Ishikawa (cell line): ENCODE measurements around the gene ITIH2.
A peak's percentile ranks its signal among the peaks of the same experiment; 100 is the strongest.

ENCODE experiments used
- CEBPB ChIP-seq: IDR thresholded peaks from 2 replicates; pipeline ENCODE4 v1.6.1; 2012
- CREB1 ChIP-seq: IDR thresholded peaks from 2 replicates; pipeline ENCODE4 v1.6.1; 2012; ENCODE audit warnings: low read depth
- EGR1 ChIP-seq: IDR thresholded peaks from 2 replicates; pipeline ENCODE4 v1.6.1; 2012
- EP300 ChIP-seq: IDR thresholded peaks from 2 replicates; pipeline ENCODE4 v1.6.1; 2012; ENCODE audit warnings: borderline replicate concordance
- FOXM1 ChIP-seq: IDR thresholded peaks from 2 replicates; pipeline ENCODE4 v1.6.1; 2012; ENCODE audit warnings: low read depth, borderline replicate concordance
- NFIC ChIP-seq: IDR thresholded peaks from 2 replicates; pipeline ENCODE4 v1.6.1; 2012
- RAD21 ChIP-seq: IDR thresholded peaks from 2 replicates; pipeline ENCODE4 v1.6.1; 2012; ENCODE audit warnings: low read depth
- TAF1 ChIP-seq: IDR thresholded peaks from 2 replicates; pipeline ENCODE4 v1.6.1; 2012; ENCODE audit warnings: low read depth, mild to moderate bottlenecking
- TCF12 ChIP-seq: IDR thresholded peaks from 2 replicates; pipeline ENCODE4 v1.6.1; 2012; ENCODE audit warnings: low read depth
- TEAD4 ChIP-seq: IDR thresholded peaks from 2 replicates; pipeline ENCODE4 v1.6.1; 2012
- YY1 ChIP-seq: IDR thresholded peaks from 2 replicates; pipeline ENCODE4 v1.6.1; 2012; ENCODE audit warnings: low read depth
- ZBTB7A ChIP-seq: IDR thresholded peaks from 2 replicates; pipeline ENCODE4 v1.6.1; 2012; ENCODE audit warnings: low read depth
- TF ChIP-seq, protein P1 (sequence below): IDR thresholded peaks from 2 replicates; pipeline ENCODE4 v1.6.1; 2012; ENCODE audit warnings: low read depth, mild to moderate bottlenecking
- TF ChIP-seq, protein P2 (sequence below): IDR thresholded peaks from 2 replicates; pipeline ENCODE4 v1.6.1; 2012
- TF ChIP-seq, protein P3 (sequence below): IDR thresholded peaks from 2 replicates; pipeline ENCODE4 v1.6.1; 2012

The ITIH2 gene

DNA sequence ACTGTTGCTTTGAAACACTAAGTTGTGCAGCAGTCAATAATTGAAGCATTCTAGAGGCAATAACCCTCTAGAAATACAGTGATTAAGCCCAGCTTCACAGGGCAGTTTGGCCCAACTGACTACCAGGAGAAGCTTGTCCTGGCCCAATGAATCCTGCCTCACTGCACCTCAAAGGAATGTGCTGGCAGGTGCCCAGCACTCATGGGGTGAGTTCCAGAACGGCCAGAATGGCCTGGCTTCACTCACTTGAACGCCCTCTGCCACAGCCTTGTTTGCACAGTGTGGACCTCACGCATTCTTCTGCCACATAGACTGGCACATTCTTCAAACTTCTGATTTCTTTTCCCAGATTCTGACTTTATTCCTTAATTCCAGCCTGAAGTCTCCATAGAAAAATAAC, 6.6 kb upstream of the ITIH2 start:
- TF ChIP-seq CEBPB (no peak), EP300 (peak; percentile 67), TEAD4 (peak; percentile 91), CREB1 (no peak), EGR1 (no peak), FOXM1 (no peak), ZBTB7A (no peak), RAD21 (no peak), TAF1 (no peak), YY1 (peak; percentile 47; the same call in 1 of the 2 replicates), TCF12 (peak; percentile 63), NFIC (peak; percentile 92)
- TF ChIP-seq, protein P1, sequence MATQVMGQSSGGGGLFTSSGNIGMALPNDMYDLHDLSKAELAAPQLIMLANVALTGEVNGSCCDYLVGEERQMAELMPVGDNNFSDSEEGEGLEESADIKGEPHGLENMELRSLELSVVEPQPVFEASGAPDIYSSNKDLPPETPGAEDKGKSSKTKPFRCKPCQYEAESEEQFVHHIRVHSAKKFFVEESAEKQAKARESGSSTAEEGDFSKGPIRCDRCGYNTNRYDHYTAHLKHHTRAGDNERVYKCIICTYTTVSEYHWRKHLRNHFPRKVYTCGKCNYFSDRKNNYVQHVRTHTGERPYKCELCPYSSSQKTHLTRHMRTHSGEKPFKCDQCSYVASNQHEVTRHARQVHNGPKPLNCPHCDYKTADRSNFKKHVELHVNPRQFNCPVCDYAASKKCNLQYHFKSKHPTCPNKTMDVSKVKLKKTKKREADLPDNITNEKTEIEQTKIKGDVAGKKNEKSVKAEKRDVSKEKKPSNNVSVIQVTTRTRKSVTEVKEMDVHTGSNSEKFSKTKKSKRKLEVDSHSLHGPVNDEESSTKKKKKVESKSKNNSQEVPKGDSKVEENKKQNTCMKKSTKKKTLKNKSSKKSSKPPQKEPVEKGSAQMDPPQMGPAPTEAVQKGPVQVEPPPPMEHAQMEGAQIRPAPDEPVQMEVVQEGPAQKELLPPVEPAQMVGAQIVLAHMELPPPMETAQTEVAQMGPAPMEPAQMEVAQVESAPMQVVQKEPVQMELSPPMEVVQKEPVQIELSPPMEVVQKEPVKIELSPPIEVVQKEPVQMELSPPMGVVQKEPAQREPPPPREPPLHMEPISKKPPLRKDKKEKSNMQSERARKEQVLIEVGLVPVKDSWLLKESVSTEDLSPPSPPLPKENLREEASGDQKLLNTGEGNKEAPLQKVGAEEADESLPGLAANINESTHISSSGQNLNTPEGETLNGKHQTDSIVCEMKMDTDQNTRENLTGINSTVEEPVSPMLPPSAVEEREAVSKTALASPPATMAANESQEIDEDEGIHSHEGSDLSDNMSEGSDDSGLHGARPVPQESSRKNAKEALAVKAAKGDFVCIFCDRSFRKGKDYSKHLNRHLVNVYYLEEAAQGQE: no peak
- TF ChIP-seq, protein P2, sequence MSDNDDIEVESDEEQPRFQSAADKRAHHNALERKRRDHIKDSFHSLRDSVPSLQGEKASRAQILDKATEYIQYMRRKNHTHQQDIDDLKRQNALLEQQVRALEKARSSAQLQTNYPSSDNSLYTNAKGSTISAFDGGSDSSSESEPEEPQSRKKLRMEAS: peak; percentile 82

DNA sequence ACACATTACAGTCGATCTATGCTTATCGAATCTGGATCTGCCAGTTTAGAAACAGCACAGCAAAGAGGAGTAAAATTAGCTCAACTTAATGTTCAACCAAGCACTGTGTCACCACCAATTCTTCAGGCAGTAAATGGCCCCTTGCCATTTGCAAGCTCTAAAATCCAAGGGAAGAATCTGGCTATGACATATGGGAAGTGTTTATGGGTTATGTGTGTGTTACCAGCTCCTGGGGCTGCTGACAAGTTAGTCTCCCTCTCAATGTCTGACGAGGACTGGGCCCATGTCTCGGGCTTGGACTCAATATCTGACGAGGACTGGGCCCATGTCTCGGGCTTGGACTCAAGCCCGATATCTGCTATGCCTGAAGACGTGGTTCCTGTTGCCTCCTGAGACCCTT, 5.7 kb upstream of the ITIH2 start:
- TF ChIP-seq TEAD4 (no peak), TCF12 (no peak), YY1 (no peak), EGR1 (no peak), TAF1 (no peak), EP300 (no peak), RAD21 (no peak), CEBPB (no peak), NFIC (no peak)
- TF ChIP-seq, protein P1: no peak
- TF ChIP-seq, protein P3, sequence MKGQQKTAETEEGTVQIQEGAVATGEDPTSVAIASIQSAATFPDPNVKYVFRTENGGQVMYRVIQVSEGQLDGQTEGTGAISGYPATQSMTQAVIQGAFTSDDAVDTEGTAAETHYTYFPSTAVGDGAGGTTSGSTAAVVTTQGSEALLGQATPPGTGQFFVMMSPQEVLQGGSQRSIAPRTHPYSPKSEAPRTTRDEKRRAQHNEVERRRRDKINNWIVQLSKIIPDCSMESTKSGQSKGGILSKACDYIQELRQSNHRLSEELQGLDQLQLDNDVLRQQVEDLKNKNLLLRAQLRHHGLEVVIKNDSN: no peak

DNA sequence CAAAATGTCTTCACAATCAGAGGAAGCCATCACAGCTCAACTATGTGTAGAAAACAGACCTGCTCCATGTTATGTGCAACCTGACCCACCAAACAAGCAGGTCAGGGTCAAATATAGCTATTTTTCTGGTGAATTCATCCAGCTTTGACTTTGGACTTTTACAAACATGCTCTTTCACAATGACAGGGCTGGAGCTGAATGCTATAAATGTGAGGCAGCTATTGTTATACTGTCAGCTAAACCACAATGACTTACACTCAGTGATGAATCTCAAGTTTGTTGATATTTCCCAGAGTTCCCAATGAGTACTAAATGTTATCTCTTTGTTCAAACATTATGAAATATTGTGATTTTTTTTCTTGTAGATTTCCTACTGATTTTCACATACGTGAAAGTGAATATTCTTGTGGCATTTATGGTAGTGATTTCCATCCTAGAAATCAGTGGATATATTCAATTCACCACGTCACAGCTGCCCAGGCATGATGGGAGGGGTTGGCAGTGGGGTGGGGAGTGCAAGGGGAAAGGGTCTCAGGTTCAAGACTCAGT, 2.5 kb upstream of the ITIH2 start:
- TF ChIP-seq, protein P2: no peak
- TF ChIP-seq TEAD4: 0 out of 2 replicates have a peak, but pooled peaks have one; percentile 5

DNA sequence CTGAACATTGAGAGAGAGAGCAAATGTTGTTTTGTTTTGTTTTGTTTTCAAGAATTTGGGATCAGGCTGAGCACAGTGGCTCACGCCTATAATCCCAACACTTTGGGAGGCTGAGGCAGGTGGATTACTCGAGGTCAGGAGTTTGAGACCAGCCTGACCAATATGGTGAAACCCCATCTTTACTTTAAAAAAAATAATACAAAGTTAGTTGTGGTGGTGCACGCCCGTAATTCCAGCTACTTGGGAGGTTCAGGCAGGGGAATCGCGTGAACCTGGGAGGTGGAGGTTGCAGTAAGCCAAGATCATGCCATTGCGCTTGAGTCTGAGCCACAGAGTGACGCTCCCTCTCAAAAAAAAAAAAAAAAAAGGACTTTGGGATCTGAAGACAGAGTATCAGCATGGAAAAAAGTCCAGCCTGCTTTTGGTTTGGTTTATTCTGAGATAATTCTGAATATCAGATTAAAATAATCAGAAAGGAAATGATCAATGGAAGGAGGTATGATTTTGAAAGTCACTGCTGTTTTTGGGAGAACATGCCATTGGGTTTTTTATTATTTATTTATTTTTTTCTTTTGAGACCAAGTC, 1.9 kb upstream of the ITIH2 start:
- no peak for TF ChIP-seq CREB1
- TF ChIP-seq EGR1: no peak
- no peak for TF ChIP-seq TCF12
- TF ChIP-seq CEBPB: no peak

DNA sequence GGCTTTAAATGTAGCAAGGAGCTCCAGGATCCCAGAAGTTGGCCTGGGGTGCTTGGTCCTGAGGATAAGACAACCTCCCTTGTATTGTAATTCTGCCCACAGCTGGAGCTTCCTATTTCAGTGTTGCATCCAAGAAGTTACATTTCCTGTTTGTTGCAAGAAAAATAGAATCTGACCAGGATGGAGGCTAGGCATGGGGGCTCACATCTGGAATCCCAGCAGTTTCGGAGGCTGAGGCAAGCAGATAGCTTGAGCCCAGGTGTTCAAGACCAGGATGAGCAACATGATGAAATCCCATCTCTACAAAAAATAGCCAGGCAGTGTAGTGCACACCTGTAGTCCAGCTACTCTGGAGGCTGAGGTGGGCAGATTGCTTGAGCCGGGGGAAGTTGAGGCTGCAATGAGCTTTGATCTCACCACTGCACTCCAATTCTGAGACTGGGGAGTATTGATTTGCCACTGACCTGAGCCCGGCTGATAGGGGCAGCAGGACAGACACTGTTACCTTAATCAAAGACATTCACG, 766 bp upstream of the ITIH2 start:
- TF ChIP-seq CREB1 (no peak), EGR1 (no peak), ZBTB7A (no peak)

DNA sequence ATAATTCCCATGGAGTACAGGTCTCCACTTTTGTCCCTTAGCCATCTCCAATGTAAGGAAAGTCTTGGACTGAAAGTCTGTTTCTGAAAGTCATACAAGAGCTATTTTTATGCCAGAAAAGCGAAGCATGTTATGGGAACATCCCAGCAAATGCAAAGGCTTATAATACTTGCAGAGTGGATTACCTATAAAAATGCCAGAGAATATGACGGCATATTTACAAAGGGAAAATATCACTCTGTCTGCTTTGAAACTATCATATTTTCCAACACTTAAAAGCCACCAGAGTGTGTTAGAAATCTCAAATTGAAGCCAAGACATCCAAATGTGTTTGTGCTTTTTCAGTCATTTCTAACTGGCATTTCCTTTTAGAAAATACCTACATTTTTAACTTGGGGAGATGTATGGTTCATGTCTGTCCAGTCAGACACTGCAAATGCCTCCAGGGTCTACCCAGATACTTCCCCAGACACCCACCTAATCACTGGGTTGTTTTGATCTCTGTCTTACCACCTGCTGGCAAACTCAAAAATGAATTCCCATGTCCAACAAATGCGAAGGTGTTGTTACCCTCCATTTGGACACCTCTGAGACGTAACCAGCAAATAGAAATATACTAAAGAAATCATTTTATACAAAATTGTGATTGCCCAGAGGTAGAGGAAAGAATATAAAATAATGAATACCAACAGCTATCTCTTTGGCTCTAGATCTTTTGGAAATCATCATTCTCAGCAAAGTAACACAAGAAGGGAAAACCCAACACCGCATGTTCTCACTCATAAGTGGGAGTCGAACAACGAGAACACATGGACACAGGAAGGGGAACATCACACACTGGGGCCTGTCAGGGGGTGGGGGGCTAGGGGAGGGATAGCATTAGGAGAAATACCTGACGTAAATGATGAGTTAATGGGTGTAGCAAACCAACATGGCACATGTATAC, 1.2 kb downstream of the ITIH2 start:
- TF ChIP-seq TCF12 (no peak), TAF1 (no peak), EP300 (no peak), ZBTB7A (no peak), YY1 (no peak), FOXM1 (no peak), NFIC (no peak), RAD21 (no peak), TEAD4 (no peak), CEBPB (no peak), CREB1 (no peak), EGR1 (no peak)
- TF ChIP-seq, protein P2: no peak
- TF ChIP-seq, protein P1: no peak
- TF ChIP-seq, protein P3: no peak
